Stimulated activated naive CD8-positive, alpha-beta T cell treated with anti-CD3 and anti-CD28 coated beads, Interleukin-15, Interleukin-2, amounts not matched to agents 100 ng/mL and 50 ng/mL, for 24 hours (primary cell): ENCODE measurements around the gene PEX5L.
A peak's percentile ranks its signal among the peaks of the same experiment; 100 is the strongest.
"Not testable (repeated sequence)": the region's sequence is repeated elsewhere in the genome, so short reads cannot be mapped to it uniquely, and the experiment has no call there.

ENCODE experiments used
- H3K27ac Mint-ChIP-seq: one replicate; pipeline ENCODE4 v1.8.0; 2021; ENCODE audit warnings: mild to moderate bottlenecking, mixed read lengths
- H3K27me3 Mint-ChIP-seq: one replicate; pipeline ENCODE4 v1.8.0; 2021; ENCODE audit warnings: mixed read lengths
- H3K36me3 Mint-ChIP-seq: one replicate; pipeline ENCODE4 v1.8.0; 2021; ENCODE audit warnings: low read depth, mixed read lengths
- H3K4me1 Mint-ChIP-seq: one replicate; pipeline ENCODE4 v1.8.0; 2021; ENCODE audit warnings: low read depth, mixed read lengths
- H3K4me3 Mint-ChIP-seq: one replicate; pipeline ENCODE4 v1.8.0; 2021; ENCODE audit warnings: mild to moderate bottlenecking, mixed read lengths
- H3K9me3 Mint-ChIP-seq: one replicate; pipeline ENCODE4 v1.8.0; 2021; ENCODE audit warnings: mixed read lengths

The PEX5L gene

GRCh38 chr3:180036671-180037455 is at the start of gene PEX5L:
TSS of gene PEX5L (minus strand) at chr3:180036937. CDS start at chr3:180036599, 338 bp downstream.
- Mint-ChIP-seq H3K4me3 (peak within 1 kb of the TSS; percentile 64), H3K9me3 (no peaks in the 10 kb centered on the region), H3K36me3 (no peaks in the 10 kb centered on the region), H3K27ac (no peak within 1 kb of the TSS), H3K4me1 (peaks cover 14% of the 10 kb centered on the region), H3K27me3 (peaks cover 70% of the 10 kb centered on the region)

- no peaks in the 10 kb centered on the region for H3K27me3 Mint-ChIP-seq
- no peaks in the 10 kb centered on the region for H3K4me1 Mint-ChIP-seq
- no peak overlapping the region for H3K27ac Mint-ChIP-seq
- H3K9me3 Mint-ChIP-seq: no peaks in the 10 kb centered on the region
- H3K36me3 Mint-ChIP-seq: no peaks in the 10 kb centered on the region
- no peak overlapping the region for H3K4me3 Mint-ChIP-seq
These were observed 48.5 kb upstream of the PEX5L start for GRCh38 chr3:180085122-180085710.

GRCh38 chr3:180082699-180083098 is 46.0 kb upstream of the PEX5L start:
- Mint-ChIP-seq H3K36me3 (no peaks in the 10 kb centered on the region), H3K4me1 (no peaks in the 10 kb centered on the region), H3K9me3 (no peaks in the 10 kb centered on the region), H3K27ac (no peak overlapping the region), H3K27me3 (peaks cover 4% of the 10 kb centered on the region), H3K4me3 (no peak overlapping the region)

- Mint-ChIP-seq H3K4me1 (no peaks in the 10 kb centered on the region), H3K36me3 (no peaks in the 10 kb centered on the region), H3K4me3 (no peak overlapping the region), H3K27me3 (peaks cover 4% of the 10 kb centered on the region), H3K27ac (no peak overlapping the region), H3K9me3 (peaks cover 3% of the 10 kb centered on the region)
These were observed 41.9 kb upstream of the PEX5L start for GRCh38 chr3:180078592-180078991.

- H3K36me3 Mint-ChIP-seq: no peaks in the 10 kb centered on the region
- no peak overlapping the region for H3K4me3 Mint-ChIP-seq
- no peak overlapping the region for H3K27ac Mint-ChIP-seq
- peaks cover 5% of the 10 kb centered on the region for H3K27me3 Mint-ChIP-seq
- H3K4me1 Mint-ChIP-seq: no peaks in the 10 kb centered on the region
- peaks cover 3% of the 10 kb centered on the region for H3K9me3 Mint-ChIP-seq
These were observed 36.8 kb upstream of the PEX5L start for GRCh38 chr3:180073561-180073960.

- peaks cover 5% of the 10 kb centered on the region for H3K27me3 Mint-ChIP-seq
- peaks cover 3% of the 10 kb centered on the region for H3K9me3 Mint-ChIP-seq
- H3K27ac Mint-ChIP-seq: no peak overlapping the region
- H3K36me3 Mint-ChIP-seq: no peaks in the 10 kb centered on the region
- H3K4me1 Mint-ChIP-seq: no peaks in the 10 kb centered on the region
- no peak overlapping the region for H3K4me3 Mint-ChIP-seq
These were observed 36.0 kb upstream of the PEX5L start for GRCh38 chr3:180072786-180073185.

- H3K36me3 Mint-ChIP-seq: no peaks in the 10 kb centered on the region
- H3K27ac Mint-ChIP-seq: no peak overlapping the region
- no peak overlapping the region for H3K4me3 Mint-ChIP-seq
- H3K9me3 Mint-ChIP-seq: no peaks in the 10 kb centered on the region
- no peaks in the 10 kb centered on the region for H3K4me1 Mint-ChIP-seq
- peaks cover 5% of the 10 kb centered on the region for H3K27me3 Mint-ChIP-seq
These were observed 34.2 kb upstream of the PEX5L start for GRCh38 chr3:180070925-180071324.

- Mint-ChIP-seq H3K27me3 (peaks cover 5% of the 10 kb centered on the region), H3K4me1 (no peaks in the 10 kb centered on the region), H3K9me3 (no peaks in the 10 kb centered on the region), H3K4me3 (no peak overlapping the region), H3K27ac (no peak overlapping the region), H3K36me3 (no peaks in the 10 kb centered on the region)
These were observed 31.3 kb upstream of the PEX5L start for GRCh38 chr3:180068023-180068422.

GRCh38 chr3:180066598-180066997 is 29.9 kb upstream of the PEX5L start:
- Mint-ChIP-seq H3K4me3 (no peak overlapping the region), H3K36me3 (no peaks in the 10 kb centered on the region), H3K27me3 (peaks cover 5% of the 10 kb centered on the region), H3K4me1 (no peaks in the 10 kb centered on the region), H3K9me3 (no peaks in the 10 kb centered on the region), H3K27ac (no peak overlapping the region)

GRCh38 chr3:180063783-180064182 is 27.0 kb upstream of the PEX5L start:
- no peak overlapping the region for H3K4me3 Mint-ChIP-seq

GRCh38 chr3:180062771-180063170 is 26.0 kb upstream of the PEX5L start:
- H3K36me3 Mint-ChIP-seq: no peaks in the 10 kb centered on the region
- H3K27me3 Mint-ChIP-seq: no peaks in the 10 kb centered on the region
- no peaks in the 10 kb centered on the region for H3K4me1 Mint-ChIP-seq
- no peak overlapping the region for H3K4me3 Mint-ChIP-seq
- no peak overlapping the region for H3K27ac Mint-ChIP-seq
- H3K9me3 Mint-ChIP-seq: peaks cover 3% of the 10 kb centered on the region

More at GRCh38 chr3:180063783-180064182, 27.0 kb upstream of the PEX5L start:
- Mint-ChIP-seq H3K9me3 (peaks cover 3% of the 10 kb centered on the region), H3K4me1 (no peaks in the 10 kb centered on the region), H3K27ac (no peak overlapping the region), H3K27me3 (no peaks in the 10 kb centered on the region), H3K36me3 (no peaks in the 10 kb centered on the region)

GRCh38 chr3:180059356-180059755 is 22.6 kb upstream of the PEX5L start:
- Mint-ChIP-seq H3K27ac (no peak overlapping the region), H3K4me3 (no peak overlapping the region), H3K4me1 (no peaks in the 10 kb centered on the region), H3K9me3 (peaks cover 3% of the 10 kb centered on the region), H3K27me3 (no peaks in the 10 kb centered on the region), H3K36me3 (no peaks in the 10 kb centered on the region)

- Mint-ChIP-seq H3K4me3 (no peak overlapping the region), H3K36me3 (no peaks in the 10 kb centered on the region), H3K4me1 (no peaks in the 10 kb centered on the region), H3K27me3 (no peaks in the 10 kb centered on the region), H3K27ac (no peak overlapping the region), H3K9me3 (peaks cover 3% of the 10 kb centered on the region)
These were observed 21.5 kb upstream of the PEX5L start for GRCh38 chr3:180058238-180058637.

- not testable (repeated sequence) for H3K4me3 Mint-ChIP-seq, H3K36me3 Mint-ChIP-seq, H3K4me1 Mint-ChIP-seq, H3K27ac Mint-ChIP-seq, H3K9me3 Mint-ChIP-seq, H3K27me3 Mint-ChIP-seq
These were observed 18.9 kb upstream of the PEX5L start for GRCh38 chr3:180055656-180056055.

GRCh38 chr3:180049391-180049790 is 12.7 kb upstream of the PEX5L start:
- H3K27me3 Mint-ChIP-seq: no peaks in the 10 kb centered on the region
- H3K4me1 Mint-ChIP-seq: no peaks in the 10 kb centered on the region
- no peaks in the 10 kb centered on the region for H3K36me3 Mint-ChIP-seq
- no peak overlapping the region for H3K27ac Mint-ChIP-seq
- H3K4me3 Mint-ChIP-seq: no peak overlapping the region
- H3K9me3 Mint-ChIP-seq: no peaks in the 10 kb centered on the region

- Mint-ChIP-seq H3K27ac (no peak overlapping the region), H3K36me3 (no peaks in the 10 kb centered on the region), H3K4me3 (no peak overlapping the region), H3K9me3 (no peaks in the 10 kb centered on the region), H3K4me1 (no peaks in the 10 kb centered on the region), H3K27me3 (no peaks in the 10 kb centered on the region)
These were observed 12.1 kb upstream of the PEX5L start for GRCh38 chr3:180048840-180049239.
